ENCODE data around the gene AUTS2.

Gene AUTS2

DNA sequence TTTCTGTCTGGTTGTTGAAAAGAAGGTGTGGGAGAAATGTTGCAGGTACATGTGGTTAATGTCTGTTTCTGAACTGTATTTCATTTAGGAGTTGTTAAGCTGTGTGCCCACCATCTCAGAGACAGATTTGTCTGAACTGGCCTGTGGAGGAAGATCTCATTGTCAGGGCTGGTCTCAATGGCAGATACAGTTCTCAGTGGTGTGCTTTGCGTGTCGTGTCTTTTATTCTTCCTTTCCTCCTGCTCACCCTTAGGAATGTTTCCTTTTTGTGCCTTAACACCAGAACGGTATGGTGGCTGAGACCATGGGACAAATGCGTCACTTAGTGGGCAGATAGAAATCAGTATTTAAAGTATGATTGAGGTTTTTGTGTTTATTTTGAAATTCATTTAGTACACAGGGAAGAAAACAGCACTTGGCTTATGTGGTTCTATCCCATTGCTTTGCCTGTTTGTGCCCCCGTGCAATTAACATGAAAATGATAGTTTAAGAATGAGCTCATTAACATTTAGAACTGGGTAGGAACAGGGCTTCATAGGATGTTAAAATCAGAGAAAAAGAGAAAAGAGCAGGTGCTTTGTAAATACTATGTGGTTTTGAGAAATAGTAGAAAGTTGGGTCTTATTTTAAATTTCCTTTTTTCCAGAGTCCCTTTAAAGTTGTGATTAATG, 112.6 kb downstream of the AUTS2 start:
- ChIA-PET POLR2A (no interaction called here), CTCF (no interaction called here)
- no peak overlapping the region for H3K4me3 ChIP-seq (ENCODE audit: low read depth, low read length)
- no peak for DNase-seq (ENCODE audit: low read depth, low spot score)
- TF ChIP-seq CTCF (IDR thresholded peaks at IDR 0.05; ENCODE audit: insufficient read depth, low read length, missing control alignments), result no peak

GRCh38 chr7:69714886-69715576, 116.8 kb downstream of the AUTS2 start:
- ChIA-PET CTCF (no interaction called here), POLR2A (no interaction called here)
- no peak for TF ChIP-seq CTCF (IDR thresholded peaks at IDR 0.05; ENCODE audit: insufficient read depth, low read length, missing control alignments)
- H3K4me3 ChIP-seq (ENCODE audit: low read depth, low read length), result no peak overlapping the region
- no peak for DNase-seq (ENCODE audit: low read depth, low spot score)

DNA sequence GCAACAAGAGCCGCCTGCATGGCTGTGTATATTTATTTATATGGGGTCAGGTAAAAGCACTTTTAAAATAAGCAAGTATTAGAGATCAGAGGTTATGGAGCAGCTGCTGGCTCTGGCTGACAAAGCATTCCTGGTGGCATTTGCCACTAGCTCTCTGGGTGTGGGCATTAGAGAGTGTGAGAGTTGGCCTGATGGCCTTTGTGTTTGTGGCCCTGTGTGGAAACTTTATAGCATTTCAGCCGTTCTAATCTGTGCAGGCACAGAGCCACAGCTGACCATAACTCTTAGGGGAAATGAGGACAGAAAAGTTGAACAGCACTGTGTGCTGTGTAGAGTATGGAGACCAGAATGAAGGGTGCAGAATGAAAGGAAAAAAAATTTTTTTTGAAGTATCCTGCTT, 118.9 kb downstream of the AUTS2 start:
- ChIA-PET CTCF (no interaction called here), POLR2A (no interaction called here)
- no peak for TF ChIP-seq CTCF (IDR thresholded peaks at IDR 0.05; ENCODE audit: insufficient read depth, low read length, missing control alignments)
- H3K4me3 ChIP-seq (ENCODE audit: low read depth, low read length), result no peak overlapping the region
- DNase-seq (ENCODE audit: low read depth, low spot score), result no peak

GRCh38 chr7:69719717-69720116, 121.4 kb downstream of the AUTS2 start:
- no peak for DNase-seq (ENCODE audit: low read depth, low spot score)
- no peak overlapping the region for H3K4me3 ChIP-seq (ENCODE audit: low read depth, low read length)
- TF ChIP-seq CTCF (IDR thresholded peaks at IDR 0.05; ENCODE audit: insufficient read depth, low read length, missing control alignments), result no peak
- CTCF ChIA-PET, result no interaction called here
- POLR2A ChIA-PET, result no interaction called here

DNA sequence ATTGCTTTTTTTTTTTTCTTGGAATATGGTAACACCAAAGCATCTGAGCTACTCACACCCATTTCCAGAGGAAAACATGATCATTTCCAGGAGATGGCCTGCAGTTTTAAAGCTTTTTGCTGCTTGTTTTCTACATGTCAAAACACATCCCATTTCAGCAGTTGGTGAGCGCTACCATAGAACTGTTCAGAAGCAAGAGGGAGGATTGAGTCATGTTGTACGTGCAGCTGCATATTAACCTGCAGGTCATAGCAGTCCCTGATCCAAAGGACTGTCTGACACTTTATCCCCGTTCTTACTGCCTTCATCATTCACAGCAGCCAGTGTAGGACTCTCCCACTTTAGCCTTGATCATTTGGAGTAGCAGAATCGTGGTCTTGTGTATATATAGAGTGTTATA, 124.6 kb downstream of the AUTS2 start:
- ChIA-PET POLR2A (interaction anchor here (0.5 kb wide), 1 partner anchor 33 kb away, joined by 3 read pairs; no protein-coding TSS in a partner anchor), CTCF (no interaction called here)
- no peak for DNase-seq (ENCODE audit: low read depth, low spot score)
- TF ChIP-seq CTCF (IDR thresholded peaks at IDR 0.05; ENCODE audit: insufficient read depth, low read length, missing control alignments), result no peak
- no peak overlapping the region for H3K4me3 ChIP-seq (ENCODE audit: low read depth, low read length)

DNA sequence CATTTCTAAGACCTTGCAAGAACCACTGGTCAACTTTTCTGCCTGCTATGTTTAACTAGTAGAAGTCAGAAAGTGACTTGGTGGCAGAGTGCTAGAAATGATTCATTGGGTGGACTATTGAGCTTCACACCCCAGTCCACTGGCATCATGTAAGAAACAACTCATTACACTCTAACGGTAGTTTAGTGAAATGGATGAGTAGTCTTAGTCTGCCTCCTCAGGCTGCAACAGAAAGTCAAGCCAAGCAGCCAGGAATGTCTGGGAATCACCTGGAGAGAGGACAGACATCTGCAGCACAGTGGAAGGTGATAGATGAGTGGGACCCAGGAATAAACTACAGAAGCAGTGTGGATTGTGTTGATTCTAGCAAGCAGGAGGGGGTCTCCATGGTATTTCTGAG, 125.4 kb downstream of the AUTS2 start:
- DNase-seq (ENCODE audit: low read depth, low spot score), result no peak
- CTCF ChIA-PET, result no interaction called here
- no peak overlapping the region for H3K4me3 ChIP-seq (ENCODE audit: low read depth, low read length)
- no peak for TF ChIP-seq CTCF (IDR thresholded peaks at IDR 0.05; ENCODE audit: insufficient read depth, low read length, missing control alignments)
- POLR2A ChIA-PET, result no interaction called here
